D721Med (cell line): ENCODE measurements around the gene NGFR.

Experiments used
- DNase-seq: peaks from one replicate; pipeline ENCODE4 v3.0.0; 2011; ENCODE audit warnings: low spot score; ENCODE audit not compliant: insufficient read length
- FAIRE-seq: peaks from 2 replicates; lab custom pipeline; 2011; peaks lifted over from hg19 to GRCh38; lab: Jason Lieb, UNC
- CTCF ChIP-seq: IDR thresholded peaks from 2 replicates; pipeline ENCODE4 v1.5.1; 2012; ENCODE audit warnings: mild to moderate bottlenecking, control low read depth; ENCODE audit not compliant: insufficient read depth; ENCODE audit errors: missing control alignments

Gene NGFR

DNA sequence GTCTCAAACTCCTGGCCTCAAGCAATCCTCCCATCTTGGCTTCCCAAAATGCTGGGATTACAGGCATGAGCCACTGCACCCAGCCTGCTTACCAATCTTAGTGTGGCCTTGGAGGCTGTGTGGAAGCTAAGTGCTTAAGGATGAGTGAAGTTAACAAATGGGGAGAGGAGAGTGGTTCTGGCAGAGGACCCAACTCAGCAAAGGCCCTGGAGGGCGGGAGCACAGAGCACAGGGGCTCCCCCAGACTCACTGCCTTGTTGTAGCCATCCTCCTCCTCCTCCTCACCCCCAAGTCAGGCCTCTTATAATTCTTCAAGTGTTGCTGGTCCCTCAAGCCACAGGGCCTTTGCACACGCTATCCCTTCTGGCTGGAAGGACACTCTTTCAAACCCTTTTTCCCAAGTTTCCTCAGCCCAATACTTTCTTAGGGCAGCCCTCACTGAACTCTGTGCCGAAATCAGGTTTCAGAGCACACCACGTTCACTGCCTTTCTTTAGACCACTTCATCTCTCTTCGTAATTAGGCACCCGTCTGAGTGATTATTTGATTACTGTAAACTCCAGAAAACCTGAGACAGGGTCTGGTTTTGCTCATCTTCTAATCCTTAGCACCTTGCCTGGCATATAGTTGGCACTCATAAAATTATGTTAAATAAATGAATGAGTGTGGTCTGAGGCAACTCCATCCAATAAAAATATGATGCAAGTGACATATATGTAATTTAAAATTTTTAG, 23.4 kb downstream of the NGFR start:
- no peak for FAIRE-seq
- no peak for TF ChIP-seq CTCF
- peak; percentile 5 for DNase-seq

DNA sequence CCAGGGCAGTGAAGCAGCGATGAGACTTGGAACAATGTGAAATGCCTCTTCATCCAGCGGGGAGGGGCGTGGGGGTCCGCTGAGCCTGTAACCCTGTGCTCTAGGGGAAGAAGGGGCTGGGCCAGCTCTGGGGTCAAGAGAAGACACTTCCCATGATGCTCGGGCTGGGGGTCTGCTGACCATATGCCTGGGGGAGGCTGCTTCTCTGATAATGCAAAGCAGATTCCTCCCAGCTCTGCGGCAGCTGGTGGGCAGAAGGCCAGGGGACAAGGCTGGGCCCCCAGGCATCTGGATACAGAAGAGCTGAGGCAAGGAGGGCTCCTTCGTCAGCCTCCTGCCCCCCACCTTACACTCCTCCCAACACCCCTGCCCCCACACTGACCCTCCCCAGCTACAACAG, 24.7 kb downstream of the NGFR start:
- no peak for TF ChIP-seq CTCF
- DNase-seq: no peak
- no peak for FAIRE-seq

GRCh38 chr17:49520386-49521087, 25.4 kb downstream of the NGFR start:
- DNase-seq (peak; percentile 10), FAIRE-seq (no peak)
- TF ChIP-seq CTCF: no peak

DNA sequence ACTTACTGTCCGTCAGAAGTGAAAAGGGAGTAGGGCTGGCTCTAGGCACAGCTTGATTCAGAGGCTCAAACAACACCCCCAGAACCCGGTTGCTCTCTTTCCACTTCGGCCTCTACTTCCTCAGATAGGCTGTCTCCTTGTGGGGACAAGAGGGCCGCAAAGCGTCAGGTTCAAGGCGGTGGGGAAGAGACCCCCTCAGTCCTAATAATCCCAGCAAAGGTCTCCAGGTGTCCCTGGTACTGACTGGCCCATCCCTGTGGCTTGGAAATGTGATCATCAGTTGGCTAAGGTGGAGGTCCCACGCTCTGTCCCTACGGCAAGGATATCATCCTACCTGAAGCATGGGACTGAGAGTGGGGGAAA, 26.0 kb downstream of the NGFR start:
- no peak for TF ChIP-seq CTCF

DNA sequence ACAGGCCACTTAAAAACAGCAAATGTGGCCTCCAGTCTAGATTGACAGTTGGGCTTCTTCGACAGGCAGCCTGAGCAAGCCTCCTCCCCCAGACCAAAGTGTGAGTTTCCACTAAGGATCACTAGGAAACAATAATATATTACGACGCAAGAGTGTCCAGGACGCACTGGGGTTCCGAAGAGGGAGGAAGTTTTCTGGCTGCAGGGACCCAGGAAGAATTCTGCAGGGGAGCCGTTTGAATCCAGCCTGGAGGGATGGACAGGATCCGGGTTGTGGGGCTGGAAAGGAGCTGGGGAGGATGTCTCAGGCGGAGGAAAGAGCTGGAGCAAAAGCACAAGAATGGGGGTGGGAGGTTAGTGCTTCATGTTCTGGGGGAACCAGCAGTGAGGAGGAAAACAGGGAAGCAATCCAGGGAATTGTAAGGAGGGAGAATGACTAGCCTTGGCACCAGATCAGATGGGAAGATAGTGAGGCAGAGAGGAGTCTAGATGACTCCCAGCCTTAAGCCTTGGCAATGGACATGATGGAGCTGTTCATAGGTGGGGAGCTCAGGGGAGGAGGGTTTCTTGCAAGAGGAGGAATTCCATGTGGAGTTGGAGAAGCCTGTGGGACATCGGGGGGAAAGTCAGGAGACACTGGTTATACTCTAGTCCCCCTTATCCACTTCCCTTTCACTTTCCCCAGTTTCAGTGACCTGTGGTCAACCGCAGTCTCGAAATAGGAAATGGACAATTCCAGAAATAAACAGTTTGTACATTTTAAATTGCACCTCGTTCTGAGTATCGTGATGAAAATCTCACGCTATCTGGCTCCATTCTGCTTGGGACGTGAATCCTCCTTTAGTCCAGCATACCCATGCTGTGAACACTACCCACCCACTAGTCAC, 26.6 kb downstream of the NGFR start:
- no peak for FAIRE-seq
- no peak for TF ChIP-seq CTCF
- DNase-seq: peak; percentile 6

More for the DNA sequence above, 26.0 kb downstream of the NGFR start:
- DNase-seq (no peak), FAIRE-seq (no peak)

- FAIRE-seq (no peak), DNase-seq (peak; percentile 2)
- TF ChIP-seq CTCF: no peak
Observed at GRCh38 chr17:49522357-49522890, 27.3 kb downstream of the NGFR start.
